B cell (primary cell): ENCODE measurements around the gene ATG7.

Source experiments
- EZH2 ChIP-seq: IDR thresholded peaks from 2 replicates; pipeline ENCODE4 v1.6.1; 2012; ENCODE audit warnings: borderline replicate concordance, low read depth, mild to moderate bottlenecking, moderate library complexity, low read length; ENCODE audit not compliant: insufficient read depth, poor library complexity, severe bottlenecking
- TF ChIP-seq, protein P1 (sequence below): fragments of 200-600 bp; IDR thresholded peaks from one replicate; pipeline ENCODE4 v1.8.0; 2022; ENCODE audit warnings: antibody characterized with exemption, mild to moderate bottlenecking

- TF ChIP-seq, protein P1, sequence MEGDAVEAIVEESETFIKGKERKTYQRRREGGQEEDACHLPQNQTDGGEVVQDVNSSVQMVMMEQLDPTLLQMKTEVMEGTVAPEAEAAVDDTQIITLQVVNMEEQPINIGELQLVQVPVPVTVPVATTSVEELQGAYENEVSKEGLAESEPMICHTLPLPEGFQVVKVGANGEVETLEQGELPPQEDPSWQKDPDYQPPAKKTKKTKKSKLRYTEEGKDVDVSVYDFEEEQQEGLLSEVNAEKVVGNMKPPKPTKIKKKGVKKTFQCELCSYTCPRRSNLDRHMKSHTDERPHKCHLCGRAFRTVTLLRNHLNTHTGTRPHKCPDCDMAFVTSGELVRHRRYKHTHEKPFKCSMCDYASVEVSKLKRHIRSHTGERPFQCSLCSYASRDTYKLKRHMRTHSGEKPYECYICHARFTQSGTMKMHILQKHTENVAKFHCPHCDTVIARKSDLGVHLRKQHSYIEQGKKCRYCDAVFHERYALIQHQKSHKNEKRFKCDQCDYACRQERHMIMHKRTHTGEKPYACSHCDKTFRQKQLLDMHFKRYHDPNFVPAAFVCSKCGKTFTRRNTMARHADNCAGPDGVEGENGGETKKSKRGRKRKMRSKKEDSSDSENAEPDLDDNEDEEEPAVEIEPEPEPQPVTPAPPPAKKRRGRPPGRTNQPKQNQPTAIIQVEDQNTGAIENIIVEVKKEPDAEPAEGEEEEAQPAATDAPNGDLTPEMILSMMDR: no peak
- no peak for TF ChIP-seq EZH2
Measured at GRCh38 chr3:11367143-11367693, 95.0 kb downstream of the ATG7 start.
